Pancreas (tissue), 8 donors: ENCODE measurements around the gene ZDHHC11. TPM values are rescaled to one million over a fixed set of nuclear protein-coding genes. Genes with fewer than 3 reads are reported as not detected.

Experiments
- polyA plus RNA-seq, 2 donors: library from polyadenylated mRNA; stranded (reverse); fragments of 200-250 nt; gene quantifications; one replicate each; pipeline ENCODE4 v1.2.3, GENCODE V29; 2013
- total RNA-seq, 6 donors: library from RNA; stranded (reverse); fragmentation: NEBNext Ultra II Directional in 4 of 6; extraction: Animal tissue kit (Norgen Biotek cat#: 25700) in 4 of 6; gene quantifications; one replicate each; pipeline versions ENCODE4 v1.2.1 to v1.2.4, GENCODE V29; 2021 to 2023
- donor health status: healthy with polysubstance abuse.
- donor health status: DM: no; HTN: no; CAD: no; lungs with moderate emphysema.
- donor health status: DM: no; HTN: no; CAD: no.
- donor health status: Bipolar disorder and iron deficiency.
- donor health status: DM: yes; HTN: yes; CAD: no.
- donor health status: DM: no; HTN: no; CAD: no.
- donor health status: DM: no; HTN: no; CAD: no.
- donor health status: DM: yes; HTN: yes; CAD: no.

The ZDHHC11 gene
- total and polyA plus RNA-seq, 8 donors, result 3.6 to 18.1 (median 7.8) TPM

Other genes starting within 250 kb of the ZDHHC11 start
- gene CEP72, start 238.6 kb downstream of the ZDHHC11 start, total RNA-seq, result 1 to 10 TPM; 3.5 to 5.6 (median 4.6) TPM
- gene CEP72, start 238.6 kb downstream of the ZDHHC11 start, polyA plus RNA-seq, result 1 to 10 TPM; 3.9 to 7.5 TPM
- gene TPPP, start 157.6 kb downstream of the ZDHHC11 start, total RNA-seq, result 1 to 10 TPM; 2.1 to 4.3 (median 2.6) TPM
- gene TPPP, start 157.6 kb downstream of the ZDHHC11 start, polyA plus RNA-seq, result 1 to 10 TPM; 2.7 to 6.4 TPM
- 1 to 10 TPM; 2.8 to 7.5 (median 5.0) TPM for gene ZDHHC11B, start 66.3 kb downstream of the ZDHHC11 start, total RNA-seq
- 10 to 100 TPM in 1 of 2 donors, 1 to 10 TPM in 1; 6.6 to 19.9 TPM for gene ZDHHC11B, start 66.3 kb downstream of the ZDHHC11 start, polyA plus RNA-seq
- gene BRD9, start 41.8 kb upstream of the ZDHHC11 start, total RNA-seq, result 10 to 100 TPM; 11.3 to 21.7 (median 16.8) TPM
- 10 to 100 TPM; 29.1 to 38.5 TPM for gene BRD9, start 41.8 kb upstream of the ZDHHC11 start, polyA plus RNA-seq
- gene TRIP13, start 41.9 kb upstream of the ZDHHC11 start, total RNA-seq, result 1 to 10 TPM in 1 of 6 donors, under 1 TPM in 4, not detected in 1; 0.31 to 1.2 (median 0.81) TPM
- under 1 TPM; 0.38 to 0.45 TPM for gene TRIP13, start 41.9 kb upstream of the ZDHHC11 start, polyA plus RNA-seq
- gene NKD2, start 157.8 kb upstream of the ZDHHC11 start, total RNA-seq, result 1 to 10 TPM; 1.8 to 8.8 (median 3.3) TPM
- gene NKD2, start 157.8 kb upstream of the ZDHHC11 start, polyA plus RNA-seq, result 10 to 100 TPM; 13.1 to 18.6 TPM